GM23248 (cell line): Measurements from ENCODE around the gene DPH1. TPM values are rescaled to one million over a fixed set of nuclear protein-coding genes. Genes with fewer than 3 reads are reported as not detected.

ENCODE experiments used
- DNase-seq: peaks from one replicate; pipeline ENCODE4 v3.0.0-alpha.2; 2015
- H2AFZ ChIP-seq: fragments of 200-600 bp; sonication (generic); 2 replicates; pipeline ENCODE4 v1.6.1; 2016; ENCODE audit warnings: antibody characterized with exemption
- H3F3A ChIP-seq: fragments of 200-600 bp; sonication (generic); 2 replicates; pipeline ENCODE4 v1.6.1; 2016; ENCODE audit warnings: mild to moderate bottlenecking, antibody characterized with exemption, mixed run types; ENCODE audit not compliant: insufficient read depth
- H3K27ac ChIP-seq: fragments of 200-600 bp; sonication (generic); 2 replicates; pipeline ENCODE4 v1.5.1; 2016; ENCODE audit warnings: mild to moderate bottlenecking
- H3K27me3 ChIP-seq: fragments of 200-600 bp; sonication (generic); replicated peaks from 2 replicates; pipeline ENCODE4 v1.6.1; 2016; ENCODE audit warnings: mild to moderate bottlenecking; ENCODE audit not compliant: insufficient read depth
- H3K36me3 ChIP-seq: fragments of 200-600 bp; sonication (generic); 2 replicates; pipeline ENCODE4 v1.6.1; 2016; ENCODE audit warnings: low read depth, mild to moderate bottlenecking
- H3K4me1 ChIP-seq: fragments of 200-600 bp; sonication (generic); 2 replicates; pipeline ENCODE4 v1.6.1; 2016; ENCODE audit warnings: mild to moderate bottlenecking; ENCODE audit not compliant: insufficient read depth
- H3K4me2 ChIP-seq: fragments of 200-600 bp; sonication (generic); one replicate; pipeline ENCODE4 v1.6.1; 2016; ENCODE audit warnings: mild to moderate bottlenecking; ENCODE audit not compliant: unreplicated experiment
- H3K4me3 ChIP-seq: fragments of 200-600 bp; sonication (generic); 2 replicates; pipeline ENCODE4 v1.5.1; 2016; ENCODE audit warnings: mild to moderate bottlenecking
- H3K79me2 ChIP-seq: fragments of 200-600 bp; sonication (generic); 2 replicates; pipeline ENCODE4 v1.6.1; 2016; ENCODE audit warnings: mild to moderate bottlenecking; ENCODE audit not compliant: insufficient read depth
- H3K9ac ChIP-seq: fragments of 200-600 bp; sonication (generic); 2 replicates; pipeline ENCODE4 v1.6.1; 2016; ENCODE audit warnings: mild to moderate bottlenecking
- H3K9me2 ChIP-seq: fragments of 200-600 bp; sonication (generic); 2 replicates; pipeline ENCODE4 v1.6.1; 2016; ENCODE audit warnings: mixed run types, mild to moderate bottlenecking, moderate library complexity; ENCODE audit not compliant: insufficient read depth
- H3K9me3 ChIP-seq: fragments of 200-600 bp; sonication (generic); one replicate; pipeline ENCODE4 v1.6.1; 2017; ENCODE audit warnings: low read depth
- H4K20me1 ChIP-seq: fragments of 200-600 bp; sonication (generic); 2 replicates; pipeline ENCODE4 v1.6.0; 2016; ENCODE audit not compliant: insufficient read depth
- EZH2 ChIP-seq: fragments of 200-600 bp; sonication (generic); IDR thresholded peaks from 2 replicates; pipeline ENCODE4 v1.6.1; 2018; ENCODE audit warnings: antibody characterized with exemption, mild to moderate bottlenecking; ENCODE audit not compliant: insufficient read depth, poor library complexity, severe bottlenecking
- EZH2phosphoT487 ChIP-seq: fragments of 200-600 bp; sonication (generic); IDR thresholded peaks from 2 replicates; pipeline ENCODE4 v1.6.1; 2018; ENCODE audit warnings: antibody characterized with exemption, moderate library complexity, mild to moderate bottlenecking, low read depth; ENCODE audit not compliant: insufficient read depth
- WGBS, 2 experiments: methylation state at CpG; one replicate each; pipeline ENCODE4 v1.1.6; 2015 to 2017; ENCODE audit warnings: low lambda C conversion rate in 2 of 2, low coverage in 1 of 2; ENCODE audit errors: missing lambda C conversion rate in 2 of 2; 5-methylcytosine and 5-hydroxymethylcytosine counted together
- in situ Hi-C: fragments of 300-500 bp; cut with MboI; formaldehyde crosslinking; loops from 2 replicates; pipeline ENCODE4 v1.15.0; 2020
- polyA plus RNA-seq: library from polyadenylated mRNA; unstranded; fragments of >200 nt; fragmentation: Nextera tagmentation; extraction: Ambion mirVana; gene quantifications from 2 replicates; pipeline ENCODE4 v1.2.1, GENCODE V29; 2016
- total RNA-seq: library from RNA; depleted of rRNA; stranded (reverse); fragments of >200 nt; shearing (Covaris generic); gene quantifications from 2 replicates; pipeline ENCODE4 v1.2.3, GENCODE V29; 2014

The DPH1 gene
- total and polyA plus RNA-seq, 2 experiments from 2014 or later: 41.2 to 58.1 TPM

- 0 out of 2 replicates have a peak, but pooled peaks have one; percentile 40 for TF ChIP-seq EZH2phosphoT487
- no peak for TF ChIP-seq EZH2
- Histone ChIP-seq H3K4me2 (peak overlapping the region; percentile 13), H4K20me1 (no peaks in the 10 kb centered on the region), H3K9me2 (no peaks in the 10 kb centered on the region), H3K27me3 (no peaks in the 10 kb centered on the region), H3F3A (peaks cover 71% of the 10 kb centered on the region), H3K79me2 (peaks cover 4% of the 10 kb centered on the region), H3K9ac (peak overlapping the region; percentile 73), H3K4me1 (peaks cover 76% of the 10 kb centered on the region), H2AFZ (no peak overlapping the region), H3K4me3 (no peak overlapping the region), H3K9me3 (no peaks in the 10 kb centered on the region), H3K36me3 (no peaks in the 10 kb centered on the region), H3K27ac (peak overlapping the region; percentile 96)
- 58% methylated on average over 10 of the region's 10 CpGs for WGBS, 2 experiments
- in situ Hi-C loops: loop anchor here (10.0 kb wide), 1 partner anchor 179 kb away; no protein-coding TSS in a partner anchor
- DNase-seq: no peak
These were observed 36.0 kb downstream of the DPH1 start for GRCh38 chr17:2065949-2066400.

GRCh38 chr17:2067048-2067561, 37.2 kb downstream of the DPH1 start:
- no peaks in the 10 kb centered on the region; the same call in 1 of the 2 replicates for H3K79me2 ChIP-seq
- TF ChIP-seq EZH2 (no peak), EZH2phosphoT487 (no peak)
- H2AFZ ChIP-seq: no peak overlapping the region
- H3K4me1 ChIP-seq: peaks cover 71% of the 10 kb centered on the region
- DNase-seq: no peak
- peak overlapping the region; percentile 73 for H3K9ac ChIP-seq
- H3K9me3 ChIP-seq: no peaks in the 10 kb centered on the region
- no peaks in the 10 kb centered on the region for H3K36me3 ChIP-seq
- H3K27ac ChIP-seq: peak overlapping the region; percentile 96
- H3K9me2 ChIP-seq: no peaks in the 10 kb centered on the region
- no peaks in the 10 kb centered on the region for H4K20me1 ChIP-seq
- peak overlapping the region; percentile 37 for H3K4me2 ChIP-seq
- in situ Hi-C loops: loop anchor here (10.0 kb wide), 1 partner anchor 178 kb away; no protein-coding TSS in a partner anchor
- no peak overlapping the region for H3K4me3 ChIP-seq
- 76 to 78% methylated on average over 14 of the region's 14 CpGs for WGBS, 2 experiments
- no peaks in the 10 kb centered on the region for H3K27me3 ChIP-seq
- H3F3A ChIP-seq: peaks cover 62% of the 10 kb centered on the region

GRCh38 chr17:2067608-2068024, 37.7 kb downstream of the DPH1 start:
- Histone ChIP-seq H3K27me3 (no peaks in the 10 kb centered on the region), H3K4me1 (peaks cover 66% of the 10 kb centered on the region), H2AFZ (no peak overlapping the region), H3K27ac (peak overlapping the region; percentile 96), H3K79me2 (no peaks in the 10 kb centered on the region; the same call in 1 of the 2 replicates), H3K4me3 (no peak overlapping the region), H3K9me3 (no peaks in the 10 kb centered on the region), H3K9ac (peak overlapping the region; percentile 73), H3K36me3 (no peaks in the 10 kb centered on the region), H4K20me1 (no peaks in the 10 kb centered on the region), H3K9me2 (no peaks in the 10 kb centered on the region), H3F3A (peaks cover 58% of the 10 kb centered on the region), H3K4me2 (peak overlapping the region; percentile 37)
- no peak for TF ChIP-seq EZH2
- TF ChIP-seq EZH2phosphoT487: no peak
- 22 to 34% methylated on average over 5 of the region's 5 CpGs for WGBS, 2 experiments
- in situ Hi-C loops: loop anchor here (10.0 kb wide), 1 partner anchor 177 kb away; no protein-coding TSS in a partner anchor
- peak; percentile 68 for DNase-seq

GRCh38 chr17:2068031-2068518, 38.1 kb downstream of the DPH1 start:
- no peaks in the 10 kb centered on the region for H3K9me3 ChIP-seq
- peak overlapping the region; percentile 96 for H3K27ac ChIP-seq
- no peaks in the 10 kb centered on the region; the same call in 1 of the 2 replicates for H3K79me2 ChIP-seq
- in situ Hi-C loops: loop anchor here (10.0 kb wide), 1 partner anchor 177 kb away; no protein-coding TSS in a partner anchor
- H3K9ac ChIP-seq: peak overlapping the region; percentile 73
- H3K27me3 ChIP-seq: no peaks in the 10 kb centered on the region
- WGBS, 2 experiments: 21 to 22% methylated on average over 6 of the region's 6 CpGs
- H3K4me3 ChIP-seq: no peak overlapping the region
- no peak overlapping the region for H2AFZ ChIP-seq
- H3F3A ChIP-seq: peaks cover 56% of the 10 kb centered on the region
- peak; percentile 95 for DNase-seq
- no peaks in the 10 kb centered on the region for H3K36me3 ChIP-seq
- TF ChIP-seq EZH2phosphoT487 (no peak), EZH2 (no peak)
- no peaks in the 10 kb centered on the region for H4K20me1 ChIP-seq
- H3K4me2 ChIP-seq: peak overlapping the region; percentile 32
- H3K9me2 ChIP-seq: no peaks in the 10 kb centered on the region
- H3K4me1 ChIP-seq: peaks cover 61% of the 10 kb centered on the region
